ENCODE results near the gene NRN1L. TPM values are rescaled to one million over a fixed set of nuclear protein-coding genes. Genes with fewer than 3 reads are reported as not detected.
"Not testable (repeated sequence)": the region's sequence is repeated elsewhere in the genome, so short reads cannot be mapped to it uniquely, and the experiment has no call there.

Gene NRN1L
- total RNA-seq, 1 donor from 2014 or later: 0.69 TPM

GRCh38 chr16:67909056-67909742 lies 24.5 kb downstream of the NRN1L start:
- ATAC-seq: peak; percentile 20
- no peak overlapping the region for H3K4me3 ChIP-seq
- H3K27ac ChIP-seq: no peak overlapping the region
- TF ChIP-seq, protein P1, sequence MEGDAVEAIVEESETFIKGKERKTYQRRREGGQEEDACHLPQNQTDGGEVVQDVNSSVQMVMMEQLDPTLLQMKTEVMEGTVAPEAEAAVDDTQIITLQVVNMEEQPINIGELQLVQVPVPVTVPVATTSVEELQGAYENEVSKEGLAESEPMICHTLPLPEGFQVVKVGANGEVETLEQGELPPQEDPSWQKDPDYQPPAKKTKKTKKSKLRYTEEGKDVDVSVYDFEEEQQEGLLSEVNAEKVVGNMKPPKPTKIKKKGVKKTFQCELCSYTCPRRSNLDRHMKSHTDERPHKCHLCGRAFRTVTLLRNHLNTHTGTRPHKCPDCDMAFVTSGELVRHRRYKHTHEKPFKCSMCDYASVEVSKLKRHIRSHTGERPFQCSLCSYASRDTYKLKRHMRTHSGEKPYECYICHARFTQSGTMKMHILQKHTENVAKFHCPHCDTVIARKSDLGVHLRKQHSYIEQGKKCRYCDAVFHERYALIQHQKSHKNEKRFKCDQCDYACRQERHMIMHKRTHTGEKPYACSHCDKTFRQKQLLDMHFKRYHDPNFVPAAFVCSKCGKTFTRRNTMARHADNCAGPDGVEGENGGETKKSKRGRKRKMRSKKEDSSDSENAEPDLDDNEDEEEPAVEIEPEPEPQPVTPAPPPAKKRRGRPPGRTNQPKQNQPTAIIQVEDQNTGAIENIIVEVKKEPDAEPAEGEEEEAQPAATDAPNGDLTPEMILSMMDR (IDR thresholded peaks at IDR 0.05): no peak
- H3K4me1 ChIP-seq: no peaks in the 10 kb centered on the region
- H3K36me3 ChIP-seq: peaks cover 30% of the 10 kb centered on the region
- no peaks in the 10 kb centered on the region for H3K9me3 ChIP-seq
- no peak for DNase-seq
- H3K27me3 ChIP-seq: no peaks in the 10 kb centered on the region
- intact Hi-C loops (cut with DNase I): no loop called here

DNA sequence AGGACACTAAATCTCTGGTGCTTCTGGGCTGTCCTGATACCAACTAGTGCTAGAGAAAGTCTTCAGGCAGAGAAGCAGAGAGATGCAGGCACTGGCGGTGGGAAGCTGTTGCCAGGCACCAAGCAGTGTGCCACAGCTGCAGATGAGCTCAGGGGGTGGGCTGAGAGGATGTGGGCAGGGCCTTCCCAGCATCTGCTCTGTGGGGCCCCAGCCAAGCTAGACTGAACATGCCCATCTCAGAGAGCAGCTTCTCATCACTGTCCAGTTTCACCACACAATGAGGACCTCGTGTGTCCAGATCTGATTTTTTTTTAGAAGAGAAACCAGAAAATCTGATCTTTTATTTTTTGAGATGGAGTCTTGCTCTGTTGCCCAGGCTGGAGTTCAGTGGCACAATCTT lies 25.5 kb downstream of the NRN1L start:
- ATAC-seq: no peak
- H3K27ac ChIP-seq: no peak overlapping the region
- TF ChIP-seq, protein P1 (IDR thresholded peaks at IDR 0.05): no peak

DNA sequence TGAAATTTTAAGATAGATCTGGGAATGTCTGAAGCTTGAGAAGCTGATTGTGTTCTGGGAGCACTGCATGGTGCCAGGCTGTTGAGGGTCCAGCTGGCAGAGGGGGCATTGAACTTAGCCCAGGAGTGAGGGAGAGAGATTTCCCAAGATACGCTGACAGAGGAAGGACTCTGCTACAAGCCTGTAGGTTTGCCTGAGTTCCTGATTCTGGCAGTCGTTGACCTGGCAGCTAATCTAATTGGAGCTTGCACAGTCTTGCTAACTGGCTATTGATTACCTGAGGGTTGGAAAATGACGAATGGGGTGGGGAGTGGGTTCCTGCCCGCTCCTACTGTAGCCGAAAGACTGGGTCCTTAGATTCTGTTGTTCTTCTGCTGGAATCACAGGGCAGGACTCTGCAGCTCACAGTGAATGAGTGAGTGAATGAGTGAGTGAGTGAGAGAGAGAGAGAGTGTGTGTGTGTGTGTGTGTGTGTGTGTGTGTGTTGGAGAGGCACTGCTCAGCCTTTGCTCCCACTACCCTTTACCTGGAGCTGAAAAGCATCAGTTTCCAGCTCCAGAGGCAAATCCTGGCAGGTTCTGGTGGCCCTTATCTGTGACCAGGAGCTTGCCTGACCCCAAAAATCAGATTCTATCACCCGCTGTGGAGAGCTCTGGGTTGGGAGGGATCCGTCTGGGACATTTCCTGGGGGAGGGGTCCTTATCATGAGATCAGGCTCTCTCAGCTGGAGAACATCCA lies 30.2 kb downstream of the NRN1L start:
- H3K27ac ChIP-seq: no peak overlapping the region
- H3K27me3 ChIP-seq: no peaks in the 10 kb centered on the region
- TF ChIP-seq, protein P1 (IDR thresholded peaks at IDR 0.05): no peak
- H3K4me1 ChIP-seq: peaks cover 25% of the 10 kb centered on the region
- no peak for ATAC-seq
- H3K4me3 ChIP-seq: no peak overlapping the region
- H3K36me3 ChIP-seq: peaks cover 17% of the 10 kb centered on the region
- no peaks in the 10 kb centered on the region for H3K9me3 ChIP-seq
- DNase-seq: no peak
- intact Hi-C loops (cut with DNase I): no loop called here

More for the DNA sequence above, 25.5 kb downstream of the NRN1L start:
- intact Hi-C loops (cut with DNase I): no loop called here
- peaks cover 30% of the 10 kb centered on the region for H3K36me3 ChIP-seq
- no peak for DNase-seq
- H3K27me3 ChIP-seq: no peaks in the 10 kb centered on the region
- H3K4me1 ChIP-seq: no peaks in the 10 kb centered on the region
- H3K9me3 ChIP-seq: no peaks in the 10 kb centered on the region
- no peak overlapping the region for H3K4me3 ChIP-seq

- H3K4me3 ChIP-seq; intact Hi-C loops (cut with DNase I); H3K27ac ChIP-seq; DNase-seq; H3K27me3 ChIP-seq; H3K9me3 ChIP-seq; ATAC-seq: not testable (repeated sequence)
- peaks cover 12% of the 10 kb centered on the region for H3K36me3 ChIP-seq
- peaks cover 25% of the 10 kb centered on the region for H3K4me1 ChIP-seq
Observed at GRCh38 chr16:67915496-67915769, 30.7 kb downstream of the NRN1L start.

DNA sequence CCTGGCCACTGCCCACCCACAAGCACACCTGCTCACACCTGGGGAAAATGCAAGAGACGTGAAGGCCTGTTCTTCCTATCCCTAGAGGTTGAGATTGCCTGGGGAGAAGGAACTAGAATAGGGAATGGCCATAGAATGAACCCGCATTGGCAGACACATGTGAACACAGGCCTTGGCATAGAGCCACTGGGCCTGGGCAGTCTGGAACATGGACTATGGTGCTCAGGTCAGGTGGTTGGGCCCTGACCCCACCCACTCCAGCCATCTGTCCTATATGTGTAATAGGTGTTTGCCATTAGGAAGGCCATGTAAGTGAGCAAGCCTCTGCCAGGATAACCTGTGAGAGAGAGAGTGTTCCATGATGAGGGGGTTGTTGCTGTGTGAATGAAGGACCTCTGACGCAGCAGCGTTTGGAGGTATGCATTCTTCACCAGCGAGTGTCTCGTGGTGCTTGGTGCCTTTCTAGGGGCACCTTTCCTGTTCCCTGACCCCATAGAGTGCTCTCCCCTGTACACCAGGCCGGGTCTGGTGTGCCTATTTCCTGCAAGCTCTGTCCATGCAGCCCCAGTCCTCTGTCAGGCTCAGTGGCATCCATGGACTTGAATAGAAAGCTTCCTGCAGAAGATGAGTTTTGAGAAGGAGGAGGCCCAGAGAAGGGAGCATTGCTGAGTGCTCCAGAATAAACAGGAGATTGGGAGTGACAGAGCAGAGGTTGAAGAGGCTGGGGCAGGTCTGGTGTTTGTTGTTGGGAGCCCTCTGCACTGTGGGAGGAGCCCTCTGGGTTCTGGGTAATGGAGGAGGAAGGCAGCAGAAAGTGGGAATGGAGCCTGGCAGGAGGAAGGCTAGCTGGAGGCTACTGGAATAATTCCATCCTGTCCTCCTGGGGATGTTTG lies 31.4 kb downstream of the NRN1L start:
- intact Hi-C loops (cut with DNase I): no loop called here
- H3K36me3 ChIP-seq: peaks cover 5% of the 10 kb centered on the region
- peak; percentile 22 for ATAC-seq

More for the DNA sequence above, 31.4 kb downstream of the NRN1L start:
- H3K4me1 ChIP-seq: peaks cover 25% of the 10 kb centered on the region
- no peak overlapping the region for H3K4me3 ChIP-seq
- no peak overlapping the region for H3K27ac ChIP-seq
- no peaks in the 10 kb centered on the region for H3K27me3 ChIP-seq
- DNase-seq: no peak
- TF ChIP-seq, protein P1 (IDR thresholded peaks at IDR 0.05): no peak
- H3K9me3 ChIP-seq: no peaks in the 10 kb centered on the region
